ENCODE data around the gene ACOX2.

Gene ACOX2

DNA sequence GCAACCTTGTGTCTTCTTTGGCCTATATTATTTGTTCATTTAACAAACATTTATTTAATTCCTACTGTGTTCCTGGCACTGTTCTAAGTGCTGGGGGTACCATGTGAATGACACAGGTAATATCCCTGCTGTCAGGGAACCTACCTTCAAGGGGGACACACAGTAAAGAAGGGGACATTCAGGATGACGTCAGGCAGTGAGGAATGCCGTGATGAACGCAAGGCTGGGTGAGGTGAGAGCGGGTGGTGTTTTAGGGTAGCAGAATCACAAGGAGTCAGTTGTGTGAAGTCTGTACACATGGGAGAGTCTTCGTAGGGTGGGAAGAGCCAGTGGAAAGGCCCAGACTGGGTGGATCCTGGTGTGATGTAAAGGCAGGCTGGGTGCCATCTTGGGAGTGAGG, 41.9 kb upstream of the ACOX2 start:
- TF ChIP-seq, protein P1, sequence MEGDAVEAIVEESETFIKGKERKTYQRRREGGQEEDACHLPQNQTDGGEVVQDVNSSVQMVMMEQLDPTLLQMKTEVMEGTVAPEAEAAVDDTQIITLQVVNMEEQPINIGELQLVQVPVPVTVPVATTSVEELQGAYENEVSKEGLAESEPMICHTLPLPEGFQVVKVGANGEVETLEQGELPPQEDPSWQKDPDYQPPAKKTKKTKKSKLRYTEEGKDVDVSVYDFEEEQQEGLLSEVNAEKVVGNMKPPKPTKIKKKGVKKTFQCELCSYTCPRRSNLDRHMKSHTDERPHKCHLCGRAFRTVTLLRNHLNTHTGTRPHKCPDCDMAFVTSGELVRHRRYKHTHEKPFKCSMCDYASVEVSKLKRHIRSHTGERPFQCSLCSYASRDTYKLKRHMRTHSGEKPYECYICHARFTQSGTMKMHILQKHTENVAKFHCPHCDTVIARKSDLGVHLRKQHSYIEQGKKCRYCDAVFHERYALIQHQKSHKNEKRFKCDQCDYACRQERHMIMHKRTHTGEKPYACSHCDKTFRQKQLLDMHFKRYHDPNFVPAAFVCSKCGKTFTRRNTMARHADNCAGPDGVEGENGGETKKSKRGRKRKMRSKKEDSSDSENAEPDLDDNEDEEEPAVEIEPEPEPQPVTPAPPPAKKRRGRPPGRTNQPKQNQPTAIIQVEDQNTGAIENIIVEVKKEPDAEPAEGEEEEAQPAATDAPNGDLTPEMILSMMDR (IDR thresholded peaks at IDR 0.05; ENCODE audit: low read depth, low read length): no peak

DNA sequence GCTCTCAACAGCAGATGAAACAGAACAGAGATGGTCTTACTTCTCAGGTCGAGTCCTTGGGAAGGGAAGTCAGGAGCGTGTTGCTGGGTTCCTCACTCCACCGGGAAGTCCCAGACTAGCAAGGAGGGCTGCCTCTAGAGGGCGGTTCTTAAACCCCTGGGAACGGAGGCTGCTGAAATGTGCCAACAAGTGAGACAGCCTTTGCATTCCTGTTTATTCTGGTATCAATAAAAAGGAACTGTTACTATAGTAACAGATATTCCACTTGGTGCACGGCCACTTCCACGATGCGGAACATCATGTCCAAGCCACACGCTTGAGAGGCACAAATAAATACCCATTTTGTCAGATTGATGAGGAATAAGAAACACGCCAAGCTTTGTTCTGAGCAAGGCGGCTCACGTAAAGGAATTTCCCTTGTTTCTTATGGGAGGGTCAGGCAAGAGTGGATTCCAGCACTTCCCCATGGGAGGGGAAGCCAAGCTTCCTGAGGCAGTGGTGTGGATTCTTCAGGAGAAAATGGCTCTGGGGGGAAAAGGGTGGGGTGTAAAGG, 40.4 kb upstream of the ACOX2 start, which contains the start of gene FAM107A:
TSS of gene FAM107A (minus strand) at position 123 of the 553 bp plus-strand sequence. CDS start 7,531 bp downstream, outside the sequence.
- no peak within 1 kb of the TSS for H3K4me3 ChIP-seq (ENCODE audit: low read depth, low read length)
- TF ChIP-seq, protein P1 (IDR thresholded peaks at IDR 0.05; ENCODE audit: low read depth, low read length): no peak

More for the DNA sequence above, 41.9 kb upstream of the ACOX2 start:
- H3K4me3 ChIP-seq (ENCODE audit: low read depth, low read length): no peak overlapping the region

DNA sequence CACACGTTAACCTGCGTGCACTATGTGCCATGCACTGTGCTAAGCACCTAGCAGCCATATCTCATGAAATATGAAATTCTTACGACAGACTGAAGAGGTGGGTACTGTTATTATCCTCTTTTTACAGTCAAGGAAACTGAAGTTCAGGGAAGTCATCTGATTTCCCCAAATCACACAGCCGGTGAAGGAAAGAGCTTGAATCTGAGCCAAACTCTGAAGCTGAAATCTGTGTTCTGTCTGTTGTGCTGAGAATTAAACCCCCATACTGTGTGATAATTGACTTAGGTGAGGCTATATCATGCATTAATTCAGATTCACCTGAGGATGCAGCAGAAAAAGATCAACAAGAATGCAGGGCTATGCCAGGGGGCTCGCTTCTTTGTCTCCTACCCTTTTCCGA, 39.7 kb upstream of the ACOX2 start:
- TF ChIP-seq, protein P1 (IDR thresholded peaks at IDR 0.05; ENCODE audit: low read depth, low read length): no peak
- H3K4me3 ChIP-seq (ENCODE audit: low read depth, low read length): no peak overlapping the region

DNA sequence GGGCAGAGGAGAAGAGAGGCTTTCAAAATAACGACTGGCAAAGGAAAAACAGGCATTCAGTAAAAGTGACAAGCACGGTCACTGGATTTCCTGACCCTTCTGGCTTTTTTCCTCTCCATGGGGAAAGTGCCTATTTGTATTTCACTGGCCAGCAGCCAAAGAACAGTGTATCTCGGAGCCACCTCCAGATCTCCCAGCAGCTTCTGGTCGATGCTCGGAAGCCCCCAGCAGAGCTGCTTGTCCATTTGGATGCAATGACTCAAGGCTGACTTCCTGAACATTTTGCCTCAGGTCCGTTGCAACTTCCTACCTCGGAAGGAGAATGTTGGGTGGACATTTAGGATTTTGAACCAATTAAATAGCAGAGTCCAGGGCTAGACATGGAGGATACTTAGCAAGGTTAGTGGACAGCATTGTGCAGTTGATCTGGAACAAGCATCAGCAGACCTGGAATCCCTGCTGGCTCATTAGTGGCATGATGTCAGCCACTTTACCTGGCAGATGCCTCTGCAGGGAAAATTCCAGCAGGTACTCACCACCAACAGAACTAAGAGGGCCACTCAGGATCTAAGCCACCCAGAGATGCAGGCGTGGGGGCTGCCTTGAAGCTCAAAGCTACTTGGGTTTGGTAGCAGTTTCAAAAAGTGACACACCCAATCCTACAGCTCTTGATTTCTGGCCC, 39.1 kb upstream of the ACOX2 start:
- H3K4me3 ChIP-seq (ENCODE audit: low read depth, low read length): no peak overlapping the region
- TF ChIP-seq, protein P1 (IDR thresholded peaks at IDR 0.05; ENCODE audit: low read depth, low read length): no peak

DNA sequence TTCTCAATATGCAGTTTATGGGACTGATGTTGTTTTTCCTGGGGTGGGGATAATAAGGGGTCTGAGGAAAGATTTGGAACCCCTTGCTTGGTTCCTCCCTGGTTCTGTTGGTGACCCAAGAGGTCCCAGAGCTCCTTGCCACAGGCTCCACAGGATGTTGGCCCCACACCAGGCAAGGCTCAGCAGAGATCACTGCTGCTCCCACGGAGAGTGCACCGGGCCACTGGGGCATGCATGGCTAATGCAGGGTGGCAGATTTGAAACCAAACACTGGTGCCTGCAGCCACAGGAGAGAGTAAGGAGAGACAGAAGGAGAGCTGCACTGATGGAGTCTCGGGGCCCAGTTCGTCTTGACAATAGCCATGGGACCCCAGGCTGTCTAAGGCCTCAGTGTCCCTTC, 37.7 kb upstream of the ACOX2 start:
- H3K4me3 ChIP-seq (ENCODE audit: low read depth, low read length): no peak overlapping the region
- TF ChIP-seq, protein P1 (IDR thresholded peaks at IDR 0.05; ENCODE audit: low read depth, low read length): no peak

DNA sequence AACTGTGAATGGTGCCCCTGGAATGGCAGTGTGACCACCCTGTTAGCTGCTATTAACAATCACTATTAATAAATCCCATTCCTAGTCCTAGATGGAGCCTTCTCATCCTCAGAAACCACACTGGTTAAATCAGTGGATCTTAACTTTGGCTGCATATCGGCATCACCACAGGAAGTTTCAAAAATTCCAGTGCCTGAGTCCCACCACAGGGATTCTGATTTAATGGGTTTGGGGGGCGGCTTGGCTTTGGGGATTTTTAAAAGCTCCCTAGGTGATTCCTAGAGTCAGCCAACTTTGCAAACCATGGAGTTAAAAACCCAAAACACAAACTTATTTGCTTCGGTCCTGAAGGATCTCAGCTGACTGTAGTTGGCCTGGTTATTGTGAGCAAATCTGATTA, 37.1 kb upstream of the ACOX2 start:
- TF ChIP-seq, protein P1 (IDR thresholded peaks at IDR 0.05; ENCODE audit: low read depth, low read length): no peak
- no peak overlapping the region for H3K4me3 ChIP-seq (ENCODE audit: low read depth, low read length)

DNA sequence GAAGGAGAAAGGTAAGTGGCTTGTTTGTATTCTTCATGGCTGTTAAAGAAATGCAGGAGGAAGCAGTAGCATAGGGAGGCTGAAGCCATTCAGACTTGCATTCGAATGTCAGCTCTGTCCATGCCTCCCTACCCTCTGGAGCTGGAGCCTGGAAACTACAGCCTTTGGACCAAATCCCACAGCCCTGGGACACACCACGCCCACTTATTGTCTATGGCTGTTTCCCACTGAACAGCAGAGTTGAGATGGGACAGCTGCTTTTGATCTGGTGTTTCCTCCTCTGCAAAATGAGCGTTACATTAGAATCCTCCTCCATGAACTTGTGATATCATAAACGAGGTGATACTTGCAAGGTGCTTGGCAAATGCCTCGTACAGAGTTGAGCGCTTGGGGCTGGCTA, 36.6 kb upstream of the ACOX2 start:
- TF ChIP-seq, protein P1 (IDR thresholded peaks at IDR 0.05; ENCODE audit: low read depth, low read length): no peak
- H3K4me3 ChIP-seq (ENCODE audit: low read depth, low read length): no peak overlapping the region

All from WI38 (cell line).